SIG-M5 treated with dmso at 0.1 percent for 504 hours (cell line): ENCODE measurements around the gene SPDYE3.
"Not testable (repeated sequence)": the region's sequence is repeated elsewhere in the genome, so short reads cannot be mapped to it uniquely, and the experiment has no call there.

Experiments used
- DNase-seq: peaks from one replicate; lab custom pipeline; 2025; ENCODE audit not compliant: unreplicated experiment; lab: John Stamatoyannopoulos, UW

Gene SPDYE3

GRCh38 chr7:100288258-100288657 lies 19.2 kb upstream of the SPDYE3 start:
- not testable (repeated sequence) for DNase-seq

- not testable (repeated sequence) for DNase-seq
Measured at GRCh38 chr7:100292162-100292561, 15.3 kb upstream of the SPDYE3 start.

- DNase-seq: not testable (repeated sequence)
Measured at GRCh38 chr7:100295269-100295668, 12.2 kb upstream of the SPDYE3 start.

- DNase-seq: not testable (repeated sequence)
Measured at GRCh38 chr7:100297852-100298631, 9.5 kb upstream of the SPDYE3 start.

GRCh38 chr7:100298632-100298895 lies 8.9 kb upstream of the SPDYE3 start:
- DNase-seq: not testable (repeated sequence)

- not testable (repeated sequence) for DNase-seq
Measured at GRCh38 chr7:100304526-100304925, 3.0 kb upstream of the SPDYE3 start.

GRCh38 chr7:100318329-100318728 lies 10.8 kb downstream of the SPDYE3 start:
- not testable (repeated sequence) for DNase-seq

GRCh38 chr7:100321648-100322047 lies 14.1 kb downstream of the SPDYE3 start:
- not testable (repeated sequence) for DNase-seq

GRCh38 chr7:100324194-100324593 lies 16.7 kb downstream of the SPDYE3 start:
- not testable (repeated sequence) for DNase-seq

GRCh38 chr7:100325671-100326070 lies 18.2 kb downstream of the SPDYE3 start:
- not testable (repeated sequence) for DNase-seq

- not testable (repeated sequence) for DNase-seq
Measured at GRCh38 chr7:100326914-100327313, 19.4 kb downstream of the SPDYE3 start.

GRCh38 chr7:100335566-100336466 lies 28.3 kb downstream of the SPDYE3 start:
- peak; percentile 82 for DNase-seq

- DNase-seq: not testable (repeated sequence)
Measured at GRCh38 chr7:100338083-100338696, 30.7 kb downstream of the SPDYE3 start.

- DNase-seq: peak; percentile 22
Measured at GRCh38 chr7:100341286-100341685, 33.8 kb downstream of the SPDYE3 start.

- DNase-seq: no peak
Measured at GRCh38 chr7:100342765-100343164, 35.3 kb downstream of the SPDYE3 start.

GRCh38 chr7:100344124-100344559 lies 36.6 kb downstream of the SPDYE3 start:
- DNase-seq: not testable (repeated sequence)

- peak; percentile 34 for DNase-seq
Measured at GRCh38 chr7:100344560-100345287, 37.2 kb downstream of the SPDYE3 start.

- peak; percentile 32 for DNase-seq
Measured at GRCh38 chr7:100345288-100345672, 37.8 kb downstream of the SPDYE3 start.

- DNase-seq: no peak
Measured at GRCh38 chr7:100346921-100347320, 39.4 kb downstream of the SPDYE3 start.

- DNase-seq: no peak
Measured at GRCh38 chr7:100348805-100349204, 41.3 kb downstream of the SPDYE3 start.

GRCh38 chr7:100349757-100350156 lies 42.3 kb downstream of the SPDYE3 start:
- no peak for DNase-seq
